Bone marrow (tissue), 2 donors: ENCODE results near the gene TPI1.

Experiments
- DNase-seq, 2 donors: peaks; one replicate each; lab custom pipeline; 2025; lab: John Stamatoyannopoulos, UW

The TPI1 gene

DNA sequence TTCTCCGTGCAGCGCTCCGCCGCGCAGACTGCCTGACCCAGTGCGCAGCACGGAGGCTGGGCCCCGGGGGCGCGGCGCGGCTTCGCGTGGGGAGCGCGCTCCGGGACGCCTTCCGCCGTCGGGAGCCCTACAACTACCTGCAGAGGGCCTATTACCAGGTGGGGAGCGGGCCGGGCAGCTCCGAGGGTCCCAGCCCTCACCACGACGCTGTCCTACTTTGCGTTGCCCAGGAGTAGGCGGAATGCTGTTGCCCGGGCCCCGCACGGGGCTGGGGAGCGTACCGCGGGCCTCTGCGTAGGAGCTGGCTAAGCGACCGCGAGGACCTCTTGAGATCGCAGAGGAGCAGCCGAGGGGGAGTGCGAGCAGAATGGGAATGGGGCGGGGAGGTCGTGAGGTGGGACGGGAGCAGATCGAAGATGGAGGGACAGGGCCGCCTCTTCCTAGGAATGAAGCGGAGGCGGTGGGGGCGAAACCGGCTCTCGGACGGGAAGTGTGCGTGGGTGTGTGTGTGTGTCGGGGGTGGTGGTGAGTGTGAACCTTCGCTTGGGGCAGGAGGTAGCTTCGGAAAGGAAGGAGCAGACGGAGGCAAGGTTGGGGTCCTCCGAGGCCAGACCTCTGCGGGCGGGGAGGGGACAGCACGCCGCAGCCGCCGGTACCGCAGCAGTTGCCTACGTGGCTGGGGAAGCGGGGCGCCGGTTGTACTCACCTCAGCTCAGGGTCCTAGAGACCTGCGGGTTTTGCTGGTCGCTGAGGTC lies 38.4 kb upstream of the TPI1 start:
- no peak for DNase-seq

DNA sequence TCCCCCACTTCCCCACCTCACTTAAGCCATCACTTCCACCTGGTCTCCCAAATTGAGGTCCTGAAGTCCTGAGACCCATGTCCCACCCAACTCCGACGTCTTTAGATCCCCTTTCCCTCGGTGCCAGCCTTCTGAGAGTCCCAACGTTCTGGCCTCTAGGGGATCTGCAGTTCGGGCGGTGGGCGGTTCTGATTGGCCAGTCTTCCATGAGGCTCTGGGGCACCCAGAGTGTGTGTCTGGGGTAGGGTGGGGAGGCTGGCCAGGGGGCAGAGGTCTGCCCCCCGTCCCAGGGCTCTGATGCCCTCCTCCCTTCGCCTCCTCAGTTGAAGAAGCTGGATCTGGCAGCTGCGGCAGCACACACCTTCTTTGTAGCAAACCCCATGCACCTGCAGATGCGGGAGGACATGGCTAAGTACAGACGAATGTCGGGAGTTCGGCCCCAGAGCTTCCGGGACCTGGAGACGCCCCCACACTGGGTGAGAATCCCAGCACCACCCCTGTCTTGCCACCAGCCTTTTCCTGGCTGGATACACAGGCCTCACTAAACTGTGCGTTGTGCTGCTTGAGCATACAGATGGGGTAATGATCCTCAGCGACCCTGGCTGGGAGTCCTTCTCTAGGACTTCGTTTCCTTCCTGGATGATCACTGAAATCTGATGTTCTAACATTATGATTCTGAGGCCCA lies 37.7 kb upstream of the TPI1 start:
- no peak for DNase-seq

DNA sequence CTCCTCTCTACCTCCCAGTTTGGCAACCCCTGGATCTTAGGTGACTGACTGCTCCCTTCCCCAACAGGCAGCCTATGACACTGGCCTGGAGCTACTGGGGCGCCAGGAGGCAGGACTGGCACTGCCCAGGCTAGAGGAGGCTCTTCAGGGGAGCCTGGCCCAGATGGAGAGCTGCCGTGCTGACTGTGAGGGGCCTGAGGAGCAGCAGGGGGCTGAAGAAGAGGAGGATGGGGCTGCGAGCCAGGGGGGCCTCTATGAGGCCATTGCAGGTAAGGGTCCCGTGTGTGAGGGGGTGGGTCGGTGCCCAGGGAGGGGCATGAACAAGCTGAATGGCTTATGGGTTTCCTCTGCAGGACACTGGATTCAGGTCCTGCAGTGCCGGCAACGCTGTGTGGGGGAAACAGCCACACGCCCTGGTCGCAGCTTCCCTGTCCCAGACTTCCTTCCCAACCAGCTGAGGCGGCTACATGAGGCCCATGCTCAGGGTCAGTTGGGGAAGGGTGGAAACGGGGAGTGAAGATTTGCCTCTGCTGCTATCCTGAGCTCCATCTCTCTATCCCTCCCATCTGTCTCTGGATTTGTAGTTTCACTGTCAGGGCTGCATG lies 36.9 kb upstream of the TPI1 start:
- no peak for DNase-seq

DNA sequence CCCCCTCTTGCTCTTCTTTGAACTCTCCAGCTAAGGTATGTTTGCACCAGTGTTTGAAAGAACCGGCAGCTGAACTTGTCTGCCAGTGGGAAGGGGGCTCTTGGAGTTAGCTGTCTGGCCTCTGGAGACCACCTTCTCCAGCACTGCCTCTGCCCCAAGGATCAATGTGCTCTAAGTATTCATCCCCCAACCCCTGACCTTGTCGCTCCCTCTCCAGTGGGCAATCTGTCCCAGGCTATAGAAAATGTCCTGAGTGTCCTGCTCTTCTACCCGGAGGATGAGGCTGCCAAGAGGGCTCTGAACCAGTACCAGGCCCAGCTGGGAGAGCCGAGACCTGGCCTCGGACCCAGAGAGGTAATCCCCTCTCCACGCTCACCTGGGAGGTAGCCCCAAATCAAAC lies 36.3 kb upstream of the TPI1 start:
- no peak for DNase-seq

DNA sequence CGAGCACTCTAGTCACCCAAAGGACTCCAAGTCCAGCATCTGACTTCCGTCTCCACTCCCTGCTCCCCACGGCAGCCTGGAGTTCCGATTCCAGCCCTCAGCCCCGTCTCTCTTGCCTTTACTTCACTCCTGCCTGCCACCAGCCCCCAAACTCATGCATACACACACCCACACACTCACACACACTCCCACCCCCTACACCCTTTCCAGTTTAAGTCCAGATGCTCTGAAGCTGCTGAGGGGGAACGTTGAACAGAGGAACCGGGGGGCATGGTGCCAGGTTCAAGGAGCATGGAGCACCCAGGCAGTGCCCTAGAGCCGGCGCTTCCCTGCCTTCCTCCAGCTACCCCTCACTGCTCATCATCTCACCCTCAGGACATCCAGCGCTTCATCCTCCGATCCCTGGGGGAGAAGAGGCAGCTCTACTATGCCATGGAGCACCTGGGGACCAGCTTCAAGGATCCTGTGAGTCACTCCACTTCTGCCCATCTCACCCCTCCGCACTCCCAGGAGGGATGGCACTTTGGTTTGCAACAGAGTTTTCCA lies 35.8 kb upstream of the TPI1 start:
- no peak for DNase-seq

DNA sequence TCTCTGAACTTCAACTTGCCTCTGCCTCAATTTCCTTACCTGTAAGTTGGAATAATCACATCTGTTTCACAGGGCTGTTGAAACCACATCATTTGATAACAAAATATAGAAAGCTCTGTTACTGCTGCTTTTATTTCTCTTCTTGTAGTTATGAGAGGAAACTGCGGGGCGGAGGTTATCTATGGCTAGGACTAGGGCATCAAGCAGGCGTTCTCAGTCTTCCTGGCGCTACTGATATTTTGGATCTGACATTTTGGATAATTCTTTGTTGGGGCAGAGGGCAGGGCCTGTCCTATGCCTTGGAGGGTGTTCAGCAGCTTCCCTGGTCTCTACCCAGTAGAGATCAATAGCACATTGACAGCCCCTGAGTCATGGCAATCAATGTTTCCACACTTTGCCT lies 35.2 kb upstream of the TPI1 start:
- DNase-seq: no peak

- DNase-seq: no peak
Measured at GRCh38 chr12:6833189-6833890, 34.0 kb upstream of the TPI1 start.

DNA sequence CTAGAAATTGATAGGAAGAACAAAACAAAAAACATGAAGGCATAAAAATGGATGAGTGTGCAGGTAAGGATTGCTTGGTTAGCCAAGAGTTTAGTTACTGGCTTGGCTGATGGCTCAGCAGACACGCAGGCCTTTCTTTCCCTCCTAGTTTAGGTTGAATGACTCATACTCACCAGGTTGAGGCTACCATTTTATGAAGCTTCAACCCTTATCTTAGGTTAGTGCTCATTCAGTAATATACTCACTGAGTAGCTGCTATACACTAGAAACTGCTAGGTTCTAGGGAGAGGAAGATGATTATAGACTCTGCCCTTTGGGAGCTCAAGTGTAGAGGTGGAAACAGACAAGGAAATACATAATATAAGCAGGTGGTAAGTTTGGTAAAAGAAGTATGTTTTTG lies 33.1 kb upstream of the TPI1 start:
- DNase-seq: no peak

GRCh38 chr12:6834873-6835272 lies 32.5 kb upstream of the TPI1 start:
- no peak for DNase-seq

DNA sequence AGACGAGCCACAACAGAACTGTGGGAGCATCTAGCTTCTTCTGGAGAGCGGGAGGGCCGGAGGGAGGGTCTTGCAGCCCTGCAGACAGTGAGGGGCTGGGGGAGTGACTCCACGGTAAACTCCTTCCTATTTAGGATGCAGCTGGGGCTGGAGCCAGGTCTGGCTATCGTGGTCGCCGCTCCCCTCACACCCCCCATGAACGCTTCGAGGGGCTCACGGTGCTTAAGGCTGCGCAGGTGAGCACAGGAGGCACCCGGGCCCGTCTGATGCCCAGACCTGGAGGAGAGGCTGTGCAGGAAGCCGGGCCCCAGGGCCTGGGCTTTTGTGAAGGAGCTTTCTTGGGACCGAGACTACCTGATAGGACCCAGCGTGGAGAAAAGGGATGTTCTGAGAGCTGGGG lies 30.5 kb upstream of the TPI1 start:
- DNase-seq: no peak

DNA sequence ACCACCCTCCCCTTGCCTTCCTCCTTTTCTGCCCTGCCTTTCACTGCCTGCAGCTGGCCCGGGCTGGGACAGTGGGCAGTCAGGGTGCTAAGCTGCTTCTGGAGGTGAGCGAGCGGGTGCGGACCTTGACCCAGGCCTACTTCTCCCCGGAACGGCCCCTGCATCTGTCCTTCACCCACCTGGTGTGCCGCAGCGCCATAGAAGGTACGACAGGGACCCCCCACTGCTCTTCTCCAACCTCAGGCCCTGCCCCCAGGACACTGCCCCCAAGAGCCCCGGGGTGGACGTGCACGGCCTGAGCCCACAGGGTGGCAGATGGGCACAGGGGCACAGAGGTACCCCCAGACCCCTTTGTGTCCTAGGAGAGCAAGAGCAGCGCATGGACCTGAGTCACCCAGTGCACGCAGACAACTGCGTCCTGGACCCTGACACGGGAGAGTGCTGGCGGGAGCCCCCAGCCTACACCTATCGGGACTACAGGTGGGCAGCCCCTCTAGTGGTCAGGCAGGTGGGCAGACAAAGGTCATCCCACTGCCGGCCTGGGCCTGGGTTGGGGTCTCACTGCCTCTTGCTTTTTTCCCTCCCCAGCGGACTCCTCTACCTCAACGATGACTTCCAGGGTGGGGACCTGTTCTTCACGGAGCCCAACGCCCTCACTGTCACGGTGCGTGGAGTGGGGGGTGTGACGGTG lies 29.8 kb upstream of the TPI1 start:
- no peak for DNase-seq

DNA sequence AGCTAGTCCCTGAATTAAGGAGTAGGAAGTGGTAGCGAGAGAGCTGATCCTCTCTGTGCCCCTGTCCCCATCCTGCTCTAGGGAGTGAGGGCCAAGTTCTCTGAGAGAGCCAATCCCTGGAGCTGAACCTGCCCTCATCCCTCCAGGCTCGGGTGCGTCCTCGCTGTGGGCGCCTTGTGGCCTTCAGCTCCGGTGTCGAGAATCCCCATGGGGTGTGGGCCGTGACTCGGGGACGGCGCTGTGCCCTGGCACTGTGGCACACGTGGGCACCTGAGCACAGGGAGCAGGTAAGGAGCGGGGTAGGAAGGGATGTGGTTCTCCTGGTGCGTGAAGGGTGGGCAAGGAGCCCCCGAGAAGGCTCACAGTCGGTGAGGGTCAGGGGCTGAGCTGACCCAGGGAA lies 28.5 kb upstream of the TPI1 start:
- DNase-seq: no peak

GRCh38 chr12:6839482-6840201 lies 27.7 kb upstream of the TPI1 start:
- no peak for DNase-seq

DNA sequence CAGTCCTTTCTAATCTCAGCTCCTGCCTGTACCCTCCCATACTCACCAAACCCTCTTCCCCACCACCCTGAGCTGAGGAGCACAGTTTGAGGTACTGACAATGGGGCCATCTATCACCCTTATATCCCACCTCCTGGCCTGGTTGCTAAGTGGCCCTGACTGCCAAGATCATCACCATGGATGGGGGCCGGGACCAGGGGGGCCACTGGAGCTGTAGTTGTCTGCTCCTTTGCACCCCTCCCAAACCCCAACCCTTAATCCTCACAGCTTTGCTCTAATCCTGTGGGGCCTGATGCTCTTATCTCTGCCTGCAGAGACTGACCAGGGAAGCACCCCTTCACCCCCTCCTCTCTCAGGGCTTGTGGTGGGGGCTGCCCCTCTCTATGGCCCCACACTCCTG lies 27.0 kb upstream of the TPI1 start:
- no peak for DNase-seq

DNA sequence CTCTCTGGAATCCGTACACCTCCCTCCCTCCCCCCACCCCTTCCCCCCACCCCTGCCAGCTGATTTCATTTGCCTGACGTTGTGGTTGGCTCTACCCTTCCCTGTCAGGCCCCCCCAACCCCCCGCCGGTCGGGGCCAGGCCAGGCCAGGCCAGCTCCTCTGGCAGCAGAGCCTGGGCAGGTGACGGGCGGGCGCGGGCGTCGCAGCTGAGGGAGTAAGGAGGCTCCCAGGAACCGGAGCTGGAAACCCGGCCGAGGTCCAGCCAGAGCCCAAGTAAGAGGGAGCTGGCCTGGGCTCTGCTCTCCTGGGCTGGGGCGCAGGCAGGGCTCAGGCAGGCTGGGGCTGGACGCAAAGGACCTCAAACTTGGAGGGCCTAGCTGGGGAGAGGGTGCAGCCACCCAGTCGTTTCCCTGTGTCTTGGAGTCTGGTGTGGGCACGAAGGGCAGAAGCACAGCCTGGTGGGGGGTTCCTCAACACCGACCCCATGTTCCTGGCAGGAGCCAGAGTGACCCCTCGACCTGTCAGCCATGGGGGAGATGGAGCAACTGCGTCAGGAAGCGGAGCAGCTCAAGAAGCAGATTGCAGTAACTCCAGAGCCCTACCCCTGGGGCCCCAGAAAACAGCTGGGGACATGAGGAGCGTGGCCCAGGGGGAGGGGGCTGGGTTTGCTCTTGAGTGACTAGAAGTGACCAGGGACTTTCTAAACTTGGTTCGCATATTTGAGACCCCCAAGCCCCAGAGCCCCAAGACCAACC lies 26.4 kb upstream of the TPI1 start, which contains the start of gene GNB3:
GNB3 (plus strand) TSS at position 165 of the 755 bp plus-strand sequence; CDS start at position 528, 363 bp downstream.
- DNase-seq: no peak

GRCh38 chr12:6842075-6842474 lies 25.3 kb upstream of the TPI1 start:
- no peak for DNase-seq

GRCh38 chr12:6843118-6843902 lies 24.0 kb upstream of the TPI1 start:
- no peak for DNase-seq

GRCh38 chr12:6845395-6845794 lies 21.9 kb upstream of the TPI1 start:
- no peak for DNase-seq

DNA sequence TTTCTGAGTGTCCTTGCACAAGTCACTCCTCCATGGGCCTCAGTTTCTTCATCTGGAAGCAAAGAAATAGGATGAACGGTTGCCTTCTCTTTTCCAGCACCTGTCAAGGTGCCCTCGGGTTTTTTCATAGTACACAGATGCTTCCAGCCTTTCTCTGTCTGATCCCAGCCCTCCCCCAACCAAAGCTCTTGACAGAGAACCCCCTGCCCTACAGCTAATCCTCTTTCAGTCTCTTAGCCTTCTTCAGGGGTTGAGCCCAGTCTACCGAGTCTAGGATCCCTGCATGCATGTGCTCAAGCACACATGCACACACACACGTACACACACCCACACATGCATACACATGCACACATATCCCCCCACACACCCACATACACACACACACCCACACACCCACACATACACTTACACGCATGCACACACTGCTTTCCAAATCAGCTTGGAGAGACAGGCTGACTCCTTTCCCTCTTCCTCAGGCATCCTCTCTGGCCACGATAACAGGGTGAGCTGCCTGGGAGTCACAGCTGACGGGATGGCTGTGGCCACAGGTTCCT lies 20.9 kb upstream of the TPI1 start:
- DNase-seq: no peak
